Measurements from ENCODE around the gene SND1. TPM values are rescaled to one million over a fixed set of nuclear protein-coding genes. Genes with fewer than 3 reads are reported as not detected.
"Not testable (repeated sequence)": the region's sequence is repeated elsewhere in the genome, so short reads cannot be mapped to it uniquely, and the experiment has no call there.

Gene SND1
- total RNA-seq, 4 donors from 2014 or later, result 70.8 to 141 (median 85.7) TPM

DNA sequence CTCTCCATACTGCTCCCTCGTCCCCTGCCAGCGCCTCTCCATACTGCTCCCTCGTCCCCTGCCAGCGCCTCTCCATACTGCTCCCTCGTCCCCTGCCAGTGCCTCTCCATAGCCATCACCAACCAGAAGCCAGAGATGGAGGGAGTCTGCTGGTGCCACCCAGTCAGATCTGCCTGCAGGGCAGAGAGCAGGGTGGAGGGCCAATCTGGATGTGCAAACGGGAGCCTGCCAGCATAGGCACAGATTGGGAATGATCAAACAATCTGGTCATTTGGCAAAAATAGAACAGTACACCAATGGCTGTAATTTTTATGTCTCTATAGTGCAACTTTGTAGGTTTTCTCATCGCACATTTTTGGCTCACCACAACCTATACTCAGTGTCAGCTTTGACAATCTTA, 456.1 kb downstream of the SND1 start:
- H3K4me1 ChIP-seq, result peaks cover 0 to 23% (median 15%) of the 10 kb centered on the region in 4 donors
- H3K27me3 ChIP-seq, result peaks cover 0 to 34% of the 10 kb centered on the region in 2 donors
- TF ChIP-seq, protein P1, sequence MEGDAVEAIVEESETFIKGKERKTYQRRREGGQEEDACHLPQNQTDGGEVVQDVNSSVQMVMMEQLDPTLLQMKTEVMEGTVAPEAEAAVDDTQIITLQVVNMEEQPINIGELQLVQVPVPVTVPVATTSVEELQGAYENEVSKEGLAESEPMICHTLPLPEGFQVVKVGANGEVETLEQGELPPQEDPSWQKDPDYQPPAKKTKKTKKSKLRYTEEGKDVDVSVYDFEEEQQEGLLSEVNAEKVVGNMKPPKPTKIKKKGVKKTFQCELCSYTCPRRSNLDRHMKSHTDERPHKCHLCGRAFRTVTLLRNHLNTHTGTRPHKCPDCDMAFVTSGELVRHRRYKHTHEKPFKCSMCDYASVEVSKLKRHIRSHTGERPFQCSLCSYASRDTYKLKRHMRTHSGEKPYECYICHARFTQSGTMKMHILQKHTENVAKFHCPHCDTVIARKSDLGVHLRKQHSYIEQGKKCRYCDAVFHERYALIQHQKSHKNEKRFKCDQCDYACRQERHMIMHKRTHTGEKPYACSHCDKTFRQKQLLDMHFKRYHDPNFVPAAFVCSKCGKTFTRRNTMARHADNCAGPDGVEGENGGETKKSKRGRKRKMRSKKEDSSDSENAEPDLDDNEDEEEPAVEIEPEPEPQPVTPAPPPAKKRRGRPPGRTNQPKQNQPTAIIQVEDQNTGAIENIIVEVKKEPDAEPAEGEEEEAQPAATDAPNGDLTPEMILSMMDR (IDR thresholded peaks at IDR 0.05), result no peak
- no peak for TF ChIP-seq POLR2A (IDR thresholded peaks at IDR 0.05)
- no peak for TF ChIP-seq EP300 (IDR thresholded peaks at IDR 0.05)
- peaks cover 0 to 5% (median 0%) of the 10 kb centered on the region in 4 donors for H3K9me3 ChIP-seq
- H3K4me3 ChIP-seq, result no peak overlapping the region
- H3K36me3 ChIP-seq, result no peaks in the 10 kb centered on the region
- H3K27ac ChIP-seq, result no peak overlapping the region
- no peak for DNase-seq (ENCODE audit: low spot score in 2 of 2)
- WGBS, 2 donors, result 62 to 78% methylated on average over 6 of the region's 7 CpGs

DNA sequence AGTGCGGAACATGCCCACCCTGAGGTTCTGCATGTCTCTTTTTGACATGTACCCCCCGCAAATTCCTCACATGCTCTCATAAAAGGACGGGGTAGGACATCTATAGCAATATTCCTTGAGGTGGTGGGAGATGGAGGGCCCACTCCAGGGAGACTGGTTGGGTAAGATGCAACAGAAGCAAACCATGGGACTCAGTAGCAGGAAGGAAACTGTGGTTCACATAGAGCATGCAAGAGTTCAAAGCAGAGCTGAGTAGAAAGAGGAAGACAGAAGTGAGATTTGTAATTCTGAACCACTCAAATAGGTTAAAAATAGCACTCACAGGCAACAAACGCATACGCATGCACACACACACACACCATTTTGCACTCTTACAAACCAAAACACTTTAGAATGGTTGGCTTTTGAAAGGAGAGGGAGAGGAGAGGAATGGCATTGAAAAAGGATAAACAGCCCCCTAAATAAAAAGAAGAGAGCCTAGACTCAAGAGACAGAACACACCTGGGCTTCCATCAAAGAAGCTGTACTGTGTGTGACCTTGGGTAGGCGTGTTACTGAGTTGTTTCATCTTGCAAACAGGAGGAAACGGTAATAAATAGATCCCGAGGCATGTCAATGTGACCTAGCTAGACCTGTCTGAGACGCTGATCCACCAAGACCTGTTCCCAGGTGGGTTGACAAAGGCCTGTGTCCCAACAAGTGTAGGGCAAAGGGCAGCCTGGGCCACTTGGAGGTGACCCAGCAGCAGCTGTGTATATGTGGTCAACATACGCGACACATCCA, 456.8 kb downstream of the SND1 start:
- Histone ChIP-seq H3K36me3 (no peaks in the 10 kb centered on the region), H3K4me1 (peaks cover 0 to 16% (median 11%) of the 10 kb centered on the region in 4 donors), H3K9me3 (peaks cover 0 to 5% (median 0%) of the 10 kb centered on the region in 4 donors), H3K27ac (peak overlapping the region in 1 of 4 donors; percentile 62), H3K27me3 (peaks cover 0 to 27% of the 10 kb centered on the region in 2 donors), H3K4me3 (no peak overlapping the region)
- no peak for DNase-seq (ENCODE audit: low spot score in 2 of 2)
- no peak for TF ChIP-seq POLR2A (IDR thresholded peaks at IDR 0.05)
- TF ChIP-seq, protein P1 (IDR thresholded peaks at IDR 0.05), result no peak
- no peak for TF ChIP-seq EP300 (IDR thresholded peaks at IDR 0.05)
- 69 to 76% methylated on average over 11 of the region's 11 CpGs for WGBS, 2 donors

DNA sequence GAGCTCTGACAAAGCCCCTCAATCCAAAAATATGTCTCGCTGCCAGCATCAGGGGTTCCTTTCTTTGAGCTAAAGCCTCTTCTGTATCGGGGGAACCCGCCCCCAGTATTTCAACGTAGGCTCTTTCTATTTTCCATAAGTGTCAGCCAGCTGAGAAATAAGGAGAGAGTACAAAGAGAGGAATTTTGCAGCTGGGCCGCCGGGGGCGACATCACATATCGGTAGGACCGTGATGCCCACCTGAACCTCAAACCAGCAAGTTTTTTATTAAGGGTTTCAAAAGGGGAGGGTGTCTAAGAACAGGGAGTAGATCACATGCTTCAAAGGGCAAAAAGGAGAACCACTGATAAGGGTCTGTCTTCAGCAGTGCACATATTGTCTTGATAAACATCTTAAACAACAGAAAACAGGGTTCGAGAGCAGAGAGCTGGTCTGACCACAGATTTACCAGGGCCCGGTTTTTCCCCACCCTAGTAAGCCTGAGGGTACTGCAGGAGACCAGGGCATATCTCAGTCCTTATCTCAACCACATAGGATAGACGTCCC, 457.5 kb downstream of the SND1 start:
- not testable (repeated sequence) for H3K9me3 ChIP-seq; DNase-seq (ENCODE audit: low spot score in 2 of 2); H3K4me3 ChIP-seq; H3K36me3 ChIP-seq
- WGBS, 2 donors, result 70 to 77% methylated on average over 12 of the region's 12 CpGs
- H3K27me3 ChIP-seq, result peaks cover 0 to 21% of the 10 kb centered on the region in 2 donors
- H3K27ac ChIP-seq, result peak overlapping the region in 1 of 4 donors; percentile 62
- peaks cover 0 to 16% (median 5%) of the 10 kb centered on the region in 4 donors for H3K4me1 ChIP-seq

DNA sequence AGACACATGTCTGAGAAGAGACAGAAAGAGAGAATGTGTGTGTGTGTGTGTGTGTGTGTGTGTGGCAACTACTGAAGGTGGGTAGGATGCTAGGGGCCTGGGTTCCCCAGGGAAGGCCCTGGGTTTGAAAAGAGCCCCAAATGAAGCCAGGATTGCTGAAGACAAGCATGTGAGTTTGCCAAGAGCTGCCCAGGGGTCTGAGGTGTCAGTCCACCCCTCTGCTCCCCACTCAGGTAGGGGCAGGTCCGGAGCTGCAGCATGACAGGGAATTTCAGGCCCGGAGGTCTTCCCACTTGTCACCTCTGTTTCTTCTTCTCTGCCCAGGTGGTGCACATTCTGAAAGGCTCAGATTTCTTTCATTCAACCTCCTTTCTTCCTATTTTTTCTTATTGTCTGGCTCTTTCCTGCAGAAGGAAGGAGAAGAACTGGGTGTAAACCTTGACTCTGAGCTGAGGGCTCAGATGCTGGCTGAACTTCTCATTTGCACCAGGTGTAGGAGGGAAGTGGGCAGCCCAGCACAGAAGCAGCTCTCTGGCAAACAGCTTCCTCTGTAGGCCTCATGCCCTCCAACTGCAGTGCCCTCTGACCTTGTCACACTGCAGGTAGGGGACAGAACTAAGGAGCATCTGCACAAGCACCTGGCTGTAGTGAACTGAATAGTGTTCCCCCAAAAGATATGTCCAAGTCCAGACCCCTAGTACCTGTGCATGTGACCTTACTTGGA, 458.8 kb downstream of the SND1 start:
- H3K27me3 ChIP-seq, result peaks cover 0 to 11% of the 10 kb centered on the region in 2 donors
- H3K9me3 ChIP-seq, result peaks cover 0 to 5% (median 0%) of the 10 kb centered on the region in 4 donors
- H3K4me3 ChIP-seq, result no peak overlapping the region
- no peaks in the 10 kb centered on the region for H3K36me3 ChIP-seq
- no peak overlapping the region for H3K27ac ChIP-seq
- 90 to 93% methylated on average over 2 of the region's 2 CpGs for WGBS, 2 donors
- TF ChIP-seq EP300 (IDR thresholded peaks at IDR 0.05) (no peak), POLR2A (IDR thresholded peaks at IDR 0.05) (no peak)
- TF ChIP-seq, protein P1 (IDR thresholded peaks at IDR 0.05), result no peak
- H3K4me1 ChIP-seq, result peaks cover 0 to 16% (median 4%) of the 10 kb centered on the region in 4 donors
- no peak for DNase-seq (ENCODE audit: low spot score in 2 of 2)

DNA sequence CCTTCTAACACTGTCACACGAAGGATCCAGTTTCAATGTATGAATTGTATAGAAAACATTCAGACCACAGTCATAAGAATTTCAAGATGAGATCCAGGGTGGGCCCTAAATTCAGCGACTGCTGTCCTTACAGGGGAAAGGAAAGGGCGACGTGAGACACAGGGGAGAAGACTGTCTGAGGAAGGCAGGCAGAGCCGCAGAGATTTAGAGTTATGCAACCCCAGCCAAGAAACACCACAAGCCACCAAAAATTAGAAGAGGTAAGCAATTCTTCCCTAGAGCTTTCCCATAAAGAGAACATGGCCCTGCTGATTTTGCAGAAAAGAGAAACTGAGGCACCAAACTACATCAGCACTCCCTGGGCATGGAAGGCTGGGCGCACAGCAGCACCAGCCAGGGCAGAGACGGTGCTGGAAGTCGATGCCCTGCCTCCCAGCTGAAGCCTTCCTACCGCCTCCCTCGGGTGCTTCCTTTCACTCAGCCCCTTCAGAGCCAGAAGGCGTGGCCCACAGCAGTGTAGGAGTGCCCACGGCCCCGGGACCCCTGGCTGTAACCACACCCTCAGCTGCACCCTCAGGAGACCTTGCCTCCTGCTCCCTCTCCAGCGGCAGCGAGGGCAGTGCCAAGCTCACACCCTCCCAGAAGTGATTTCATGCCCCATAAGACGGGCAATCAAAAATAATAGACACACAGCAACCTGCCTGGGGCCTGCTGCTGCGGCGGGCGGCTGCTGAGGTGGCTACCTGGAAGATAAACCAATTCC, 460.2 kb downstream of the SND1 start:
- TF ChIP-seq, protein P1 (IDR thresholded peaks at IDR 0.05), result no peak
- TF ChIP-seq POLR2A (IDR thresholded peaks at IDR 0.05), result no peak
- TF ChIP-seq EP300 (IDR thresholded peaks at IDR 0.05), result no peak

More for the DNA sequence above, 460.2 kb downstream of the SND1 start:
- H3K27me3 ChIP-seq, result peaks cover 0 to 2% of the 10 kb centered on the region in 2 donors
- H3K4me1 ChIP-seq, result peaks cover 0 to 16% (median 4%) of the 10 kb centered on the region in 4 donors
- no peak overlapping the region for H3K27ac ChIP-seq
- no peak overlapping the region for H3K4me3 ChIP-seq
- no peaks in the 10 kb centered on the region for H3K36me3 ChIP-seq
- DNase-seq (ENCODE audit: low spot score in 2 of 2), result no peak
- peaks cover 0 to 5% (median 0%) of the 10 kb centered on the region in 4 donors for H3K9me3 ChIP-seq
- 67 to 69% methylated on average over 18 to 19 of the region's 19 CpGs for WGBS, 2 donors
